Testis (tissue), 3 donors: ENCODE data around the gene ST6GALNAC5. TPM values are rescaled to one million over a fixed set of nuclear protein-coding genes. Genes with fewer than 3 reads are reported as not detected.

Source experiments
- DNase-seq: peaks from one replicate; pipeline ENCODE4 v3.0.0-alpha.2; 2019
- H3K27ac ChIP-seq, 2 donors: fragments of 200-600 bp; sonication (generic); one replicate each; pipeline ENCODE4 v1.5.1; 2019
- H3K27me3 ChIP-seq: fragments of 200-600 bp; sonication (generic); one replicate; pipeline ENCODE4 v1.5.1; 2019
- H3K36me3 ChIP-seq: fragments of 200-600 bp; sonication (generic); one replicate; pipeline ENCODE4 v1.5.1; 2017; ENCODE audit warnings: low read depth; ENCODE audit errors: missing control alignments
- H3K4me1 ChIP-seq: fragments of 200-600 bp; sonication (generic); one replicate; pipeline ENCODE4 v1.5.1; 2019
- H3K4me3 ChIP-seq, 2 donors: fragments of 200-600 bp; sonication (generic); one replicate each; pipeline ENCODE4 v1.5.1; 2017 to 2019
- H3K9me3 ChIP-seq: fragments of 200-600 bp; sonication (generic); one replicate; pipeline ENCODE4 v1.5.1; 2017
- CTCF ChIP-seq, 3 experiments: fragments of 450-650 bp in 2 of 3; fragments of 200-600 bp in 1 of 3; sonication (generic) in 1 of 3; IDR thresholded peaks; one replicate each; pipeline ENCODE4 v1.5.1; 2016 to 2019; ENCODE audit warnings: antibody characterized with exemption in 3 of 3, mild to moderate bottlenecking in 2 of 3, moderate library complexity in 1 of 3
- POLR2A ChIP-seq: fragments of 450-650 bp; IDR thresholded peaks from one replicate; pipeline ENCODE4 v1.6.1; 2017; ENCODE audit warnings: antibody characterized with exemption, mild to moderate bottlenecking, moderate library complexity
- WGBS, 2 donors: methylation state at CpG; one replicate each; pipeline ENCODE4 v1.1.5; 2018; 5-methylcytosine and 5-hydroxymethylcytosine counted together
- intact Hi-C: fragments of 100-400 bp; cut with DNase I; formaldehyde crosslinking; loops from one replicate; pipeline ENCODE4 v1.15.1; 2023; ENCODE audit warnings: low total_unique reads
- polyA plus RNA-seq: library from polyadenylated mRNA; stranded (reverse); fragments of 350-450 nt; fragmentation: Illumina TruSeq; extraction: RNeasy Lipid Tissue Mini Kit (QIAGEN cat#74804); gene quantifications from one replicate; pipeline ENCODE4 v1.2.3, GENCODE V29; 2014; ENCODE audit warnings: low read depth, low replicate concordance; ENCODE audit not compliant: insufficient read depth
- total RNA-seq, 2 donors: library from RNA; depleted of rRNA; stranded (reverse); fragments of >200 nt; gene quantifications; one replicate each; pipeline ENCODE4 v1.2.3, GENCODE V29; 2016

The ST6GALNAC5 gene
- total and polyA plus RNA-seq, 3 donors from 2014 or later, result 3.1 to 26.6 (median 11.1) TPM

- no peak for DNase-seq
- Histone ChIP-seq H3K36me3 (no peaks in the 10 kb centered on the region), H3K27ac (no peak overlapping the region), H3K4me3 (no peak overlapping the region), H3K27me3 (no peaks in the 10 kb centered on the region), H3K9me3 (no peaks in the 10 kb centered on the region), H3K4me1 (no peaks in the 10 kb centered on the region)
- TF ChIP-seq POLR2A (no peak), CTCF (IDR thresholded peaks at IDR 0.05) (no peak)
- 68 to 81% methylated on average over 5 of the region's 5 CpGs for WGBS, 2 donors
- intact Hi-C loops, result no loop called here
Observed at GRCh38 chr1:77060000-77060399, 192.7 kb downstream of the ST6GALNAC5 start.

- Histone ChIP-seq H3K4me3 (no peak overlapping the region), H3K36me3 (no peaks in the 10 kb centered on the region), H3K27ac (no peak overlapping the region), H3K4me1 (no peaks in the 10 kb centered on the region), H3K27me3 (no peaks in the 10 kb centered on the region), H3K9me3 (no peaks in the 10 kb centered on the region)
- no peak for TF ChIP-seq CTCF (IDR thresholded peaks at IDR 0.05)
- no peak for TF ChIP-seq POLR2A
- 83 to 87% methylated on average over 3 of the region's 3 CpGs for WGBS, 2 donors
- intact Hi-C loops, result no loop called here
- DNase-seq, result no peak
Observed at GRCh38 chr1:77061162-77061561, 193.9 kb downstream of the ST6GALNAC5 start.

GRCh38 chr1:77063118-77063517, 195.8 kb downstream of the ST6GALNAC5 start:
- no peak for TF ChIP-seq POLR2A
- no peak for TF ChIP-seq CTCF (IDR thresholded peaks at IDR 0.05)
- intact Hi-C loops, result no loop called here
- no peaks in the 10 kb centered on the region for H3K36me3 ChIP-seq
- H3K9me3 ChIP-seq, result no peaks in the 10 kb centered on the region
- H3K27ac ChIP-seq, result no peak overlapping the region
- no peaks in the 10 kb centered on the region for H3K4me1 ChIP-seq
- 69 to 70% methylated on average over 4 of the region's 4 CpGs for WGBS, 2 donors
- H3K27me3 ChIP-seq, result no peaks in the 10 kb centered on the region
- H3K4me3 ChIP-seq, result no peak overlapping the region
- DNase-seq, result no peak

- TF ChIP-seq POLR2A (no peak), CTCF (IDR thresholded peaks at IDR 0.05) (no peak)
- no peaks in the 10 kb centered on the region for H3K9me3 ChIP-seq
- H3K27me3 ChIP-seq, result no peaks in the 10 kb centered on the region
- no peak overlapping the region for H3K4me3 ChIP-seq
- intact Hi-C loops, result no loop called here
- no peak for DNase-seq
- H3K4me1 ChIP-seq, result no peaks in the 10 kb centered on the region
- no peak overlapping the region for H3K27ac ChIP-seq
- 78 to 89% methylated on average over 2 of the region's 2 CpGs for WGBS, 2 donors
- no peaks in the 10 kb centered on the region for H3K36me3 ChIP-seq
Observed at GRCh38 chr1:77064246-77064645, 197.0 kb downstream of the ST6GALNAC5 start.

- H3K4me1 ChIP-seq, result no peaks in the 10 kb centered on the region
- H3K36me3 ChIP-seq, result no peaks in the 10 kb centered on the region
- intact Hi-C loops, result no loop called here
- 81 to 88% methylated on average over 7 of the region's 7 CpGs for WGBS, 2 donors
- H3K27me3 ChIP-seq, result no peaks in the 10 kb centered on the region
- no peaks in the 10 kb centered on the region for H3K9me3 ChIP-seq
- DNase-seq, result no peak
- H3K4me3 ChIP-seq, result no peak overlapping the region
- TF ChIP-seq POLR2A (no peak), CTCF (IDR thresholded peaks at IDR 0.05) (no peak)
- no peak overlapping the region for H3K27ac ChIP-seq
Observed at GRCh38 chr1:77065693-77066342, 198.5 kb downstream of the ST6GALNAC5 start.
